Esophagus muscularis mucosa (tissue), 3 donors: ENCODE data around the gene CAMTA1.

Source experiments
- CTCF ChIP-seq, 3 experiments: fragments of 200-600 bp in 2 of 3; fragments of 450-650 bp in 1 of 3; sonication (generic) in 2 of 3; IDR thresholded peaks; one replicate each; pipeline ENCODE4 v1.5.1; 2017 to 2019; ENCODE audit warnings: antibody characterized with exemption in 3 of 3, mild to moderate bottlenecking in 2 of 3, moderate library complexity in 1 of 3
- POLR2A ChIP-seq: fragments of 450-650 bp; IDR thresholded peaks from one replicate; pipeline ENCODE4 v1.6.1; 2017; ENCODE audit warnings: antibody characterized with exemption, moderate library complexity, mild to moderate bottlenecking, low read depth

DNA sequence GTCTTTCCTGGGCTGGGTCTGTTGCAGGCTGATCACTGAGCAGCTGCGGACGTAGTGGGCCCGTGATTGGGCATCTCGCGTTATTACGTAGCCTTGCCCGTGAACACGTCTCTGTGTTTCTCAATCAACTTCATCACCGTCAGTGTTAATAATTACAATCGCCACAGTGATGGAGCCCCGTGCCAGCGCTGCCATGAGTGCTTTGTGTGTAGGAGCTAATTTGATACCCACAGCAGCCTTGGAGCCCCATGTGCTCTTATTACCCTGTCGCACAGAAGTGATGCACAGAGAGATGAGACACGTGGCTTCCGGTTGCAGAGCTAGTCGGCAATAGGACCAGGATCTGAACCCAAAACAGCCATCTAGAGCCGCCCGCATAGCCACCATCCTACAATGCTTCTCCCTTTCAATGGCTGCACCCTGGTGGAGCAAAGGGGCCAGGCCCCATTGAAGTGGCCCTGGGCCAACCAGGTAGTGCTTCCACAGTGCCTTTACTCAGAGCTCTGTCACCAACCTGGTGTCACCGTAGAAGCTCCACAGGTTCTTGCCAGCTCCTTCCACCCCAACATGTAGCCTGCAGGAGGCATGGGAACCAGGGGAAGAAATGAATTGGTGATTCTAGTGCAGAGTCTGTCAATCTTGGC, 587.3 kb downstream of the CAMTA1 start:
- TF ChIP-seq CTCF (IDR thresholded peaks at IDR 0.05) (no peak), POLR2A (no peak)
